Measurements from ENCODE around the gene CREB5.

DNA sequence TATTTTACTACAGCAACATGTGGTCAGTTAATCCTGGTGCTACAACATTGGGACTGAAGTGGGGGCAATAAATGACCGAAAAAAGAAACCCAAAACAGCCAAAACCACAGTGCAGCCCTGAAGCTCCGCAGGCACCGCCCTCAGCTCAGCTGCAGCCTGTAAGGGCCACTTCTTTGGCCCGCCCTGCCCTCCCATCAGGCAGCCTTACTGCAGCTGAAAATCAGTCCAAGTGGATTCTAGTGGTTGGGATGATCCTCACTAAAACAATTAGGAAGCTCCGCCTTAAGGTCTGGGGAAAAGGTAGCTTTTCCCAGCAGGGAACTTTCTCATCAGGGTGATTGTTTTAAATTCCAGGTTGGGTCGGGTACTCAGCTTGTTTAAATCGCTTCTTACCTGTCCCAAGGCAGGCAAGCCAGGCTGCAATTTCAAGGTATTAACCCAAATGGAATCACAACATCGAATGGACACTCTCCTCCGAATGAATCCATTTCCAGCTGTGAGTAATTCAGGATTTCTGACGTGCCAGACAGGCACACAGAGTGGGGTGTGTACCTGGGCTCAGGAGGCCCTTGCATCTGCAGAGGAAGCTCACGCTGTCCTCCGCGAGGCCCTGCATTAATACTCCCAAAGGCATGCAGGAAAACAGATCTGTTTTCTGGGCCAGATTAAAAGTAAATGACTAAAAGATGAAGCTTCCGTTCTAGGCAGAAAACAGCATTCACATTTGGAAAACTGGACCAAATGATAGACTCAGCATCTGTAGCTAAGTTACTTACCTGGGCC is 104.3 kb downstream of the CREB5 start:
- TF ChIP-seq POLR2AphosphoS5 (IDR thresholded peaks at IDR 0.05; ENCODE audit: low read depth, low read length), result no peak
- no peak for TF ChIP-seq POLR2A (IDR thresholded peaks at IDR 0.05; ENCODE audit: low read depth, low read length)

All from GM12892 (cell line).